NCI-H2196 (cell line): ENCODE measurements around the gene CD247.
A peak's percentile ranks its signal among the peaks of the same experiment; 100 is the strongest.

Source experiments
- DNase-seq: peaks from one replicate; lab custom pipeline; 2025; ENCODE audit not compliant: unreplicated experiment; lab: John Stamatoyannopoulos, UW

CD247 gene

GRCh38 chr1:167512046-167512654 is 6.2 kb downstream of the CD247 start:
- DNase-seq = no peak

GRCh38 chr1:167511374-167511986 is 6.8 kb downstream of the CD247 start:
- no peak for DNase-seq

GRCh38 chr1:167510881-167511280 is 7.4 kb downstream of the CD247 start:
- no peak for DNase-seq

- DNase-seq = no peak
These were observed 8.1 kb downstream of the CD247 start for GRCh38 chr1:167510244-167510643.

GRCh38 chr1:167509587-167509986 is 8.7 kb downstream of the CD247 start:
- no peak for DNase-seq

- no peak for DNase-seq
These were observed 10.6 kb downstream of the CD247 start for GRCh38 chr1:167507719-167508118.

- no peak for DNase-seq
These were observed 13.9 kb downstream of the CD247 start for GRCh38 chr1:167504467-167504827.

- no peak for DNase-seq
These were observed 14.5 kb downstream of the CD247 start for GRCh38 chr1:167503626-167504466.

GRCh38 chr1:167502719-167503462 is 15.4 kb downstream of the CD247 start:
- DNase-seq = no peak

GRCh38 chr1:167502192-167502551 is 16.2 kb downstream of the CD247 start:
- DNase-seq = no peak

GRCh38 chr1:167501515-167502191 is 16.7 kb downstream of the CD247 start:
- no peak for DNase-seq

- DNase-seq = no peak
These were observed 18.0 kb downstream of the CD247 start for GRCh38 chr1:167500283-167500860.

- DNase-seq = no peak
These were observed 18.6 kb downstream of the CD247 start for GRCh38 chr1:167499664-167500101.

- no peak for DNase-seq
These were observed 19.2 kb downstream of the CD247 start for GRCh38 chr1:167499106-167499505.

GRCh38 chr1:167496797-167497619 is 21.3 kb downstream of the CD247 start:
- no peak for DNase-seq

GRCh38 chr1:167493372-167493771 is 25.0 kb downstream of the CD247 start:
- no peak for DNase-seq

- no peak for DNase-seq
These were observed 25.8 kb downstream of the CD247 start for GRCh38 chr1:167492481-167492910.

- DNase-seq = peak; percentile 33
These were observed 26.5 kb downstream of the CD247 start for GRCh38 chr1:167491586-167492461.

GRCh38 chr1:167490765-167491164 is 27.6 kb downstream of the CD247 start:
- no peak for DNase-seq
